Kasumi-1 (cell line): ENCODE results near the gene NSUN6.

Experiments
- DNase-seq, 2 experiments: peaks; one replicate each; lab custom pipeline; 2025; lab: John Stamatoyannopoulos, UW

NSUN6 gene

DNA sequence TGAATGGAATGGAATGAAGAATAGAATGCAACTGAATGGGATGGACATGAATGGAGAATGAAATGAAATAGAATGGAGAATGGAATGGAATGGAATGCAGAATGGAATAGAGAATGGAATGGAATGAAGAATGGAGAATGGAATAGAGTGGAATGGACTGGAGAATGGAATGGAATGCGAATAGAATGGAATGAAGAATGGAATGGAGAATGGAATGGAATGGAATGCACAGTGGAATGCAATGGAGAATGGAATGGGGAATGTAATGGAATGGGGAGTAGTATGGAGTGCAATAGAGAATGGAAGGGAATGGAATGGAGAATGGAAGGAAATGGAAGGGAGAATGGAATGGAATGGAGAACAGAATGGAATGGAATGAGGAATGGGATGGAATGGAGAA lies 93.4 kb downstream of the NSUN6 start:
- no peak for DNase-seq

- no peak for DNase-seq
Observed at GRCh38 chr10:18556522-18557147, 94.8 kb downstream of the NSUN6 start.

- no peak for DNase-seq
Observed at GRCh38 chr10:18554479-18554878, 96.9 kb downstream of the NSUN6 start.

DNA sequence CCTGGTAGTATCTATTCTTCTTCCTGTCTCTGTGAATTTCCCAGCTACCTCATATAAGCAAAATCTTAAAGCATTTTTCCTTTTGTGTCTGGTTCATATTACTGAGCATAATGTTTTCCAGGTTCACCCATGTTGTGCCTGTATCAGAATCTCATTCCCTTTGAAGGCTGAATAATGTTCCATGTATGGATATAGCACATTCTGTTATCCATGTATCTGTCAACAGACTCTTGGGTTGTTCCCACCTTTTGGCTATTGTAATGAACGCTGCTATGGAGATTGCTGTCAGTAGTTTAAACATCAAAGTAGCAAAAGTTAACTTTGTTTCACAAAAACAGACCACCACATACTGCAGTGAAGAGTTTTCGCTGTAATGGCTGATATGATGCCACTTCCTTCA lies 99.9 kb downstream of the NSUN6 start:
- no peak for DNase-seq

DNA sequence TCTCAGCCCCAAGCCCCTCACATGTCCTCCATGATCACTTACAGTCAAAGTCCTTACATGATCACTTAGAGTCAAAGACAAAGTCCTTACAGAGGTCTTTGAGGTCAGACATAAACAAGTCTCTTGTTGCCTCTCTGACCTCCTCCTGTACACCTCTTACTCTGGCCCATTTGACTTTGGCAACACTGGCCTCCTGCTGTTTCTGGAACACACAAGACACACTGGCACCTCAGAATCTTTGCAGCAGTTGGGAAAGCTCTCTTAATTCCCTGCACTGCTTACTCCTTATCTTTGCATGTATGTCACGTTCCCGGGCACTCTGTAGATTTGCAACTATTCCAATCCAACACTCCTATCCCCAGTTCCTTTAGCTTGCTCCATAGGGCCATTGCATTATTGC lies 102.3 kb downstream of the NSUN6 start:
- no peak for DNase-seq

DNA sequence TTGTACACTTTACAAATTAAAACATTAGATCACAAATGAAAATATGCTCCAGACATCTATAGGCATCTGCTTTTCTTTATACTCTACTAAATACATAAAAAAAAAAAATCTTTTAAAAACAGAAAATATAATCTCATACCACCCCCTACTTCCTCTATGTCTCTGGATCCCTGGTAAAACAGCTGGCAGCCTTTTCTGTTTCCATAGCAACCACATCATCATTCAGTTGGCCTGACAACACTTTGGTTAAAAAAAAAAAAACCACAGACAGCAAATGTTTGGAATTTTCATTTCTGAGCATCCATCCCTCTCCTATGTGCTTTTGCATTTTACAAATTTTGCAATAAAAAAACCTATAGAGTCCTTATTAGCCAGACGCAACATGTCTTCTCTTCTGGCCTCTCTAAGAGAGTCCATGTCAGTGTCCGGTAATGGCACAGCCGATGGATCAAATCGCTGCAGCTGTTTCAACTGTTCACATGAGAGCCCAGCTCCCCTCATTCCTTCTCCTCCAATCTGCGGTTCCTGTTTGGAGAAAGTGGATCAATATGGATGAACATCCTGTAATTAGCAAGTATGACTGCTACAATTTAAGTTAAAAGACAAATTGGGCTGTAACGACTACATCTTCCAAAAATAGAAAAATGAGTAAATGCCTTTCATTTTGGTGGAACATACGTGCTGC lies 105.6 kb downstream of the NSUN6 start:
- no peak for DNase-seq

GRCh38 chr10:18542832-18543231 lies 108.6 kb downstream of the NSUN6 start:
- DNase-seq, result no peak

DNA sequence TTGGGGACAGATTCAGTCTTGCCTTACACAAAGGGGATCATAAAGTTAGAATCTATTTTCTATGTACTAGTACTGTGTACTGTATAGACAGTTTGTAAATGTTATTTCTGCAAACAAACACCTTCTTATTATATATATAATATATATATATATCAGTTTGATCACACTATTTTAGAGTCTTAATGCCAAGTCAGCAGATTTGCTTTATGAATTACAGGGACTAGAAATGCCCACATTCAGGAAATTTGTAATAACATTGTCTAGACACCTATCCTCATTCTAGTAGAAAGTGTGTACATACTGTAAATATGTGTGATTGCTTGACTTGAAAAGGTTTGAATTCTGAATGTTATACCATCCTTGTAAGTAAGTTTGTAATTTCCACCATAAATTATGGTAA lies 111.2 kb downstream of the NSUN6 start:
- DNase-seq, result no peak

DNA sequence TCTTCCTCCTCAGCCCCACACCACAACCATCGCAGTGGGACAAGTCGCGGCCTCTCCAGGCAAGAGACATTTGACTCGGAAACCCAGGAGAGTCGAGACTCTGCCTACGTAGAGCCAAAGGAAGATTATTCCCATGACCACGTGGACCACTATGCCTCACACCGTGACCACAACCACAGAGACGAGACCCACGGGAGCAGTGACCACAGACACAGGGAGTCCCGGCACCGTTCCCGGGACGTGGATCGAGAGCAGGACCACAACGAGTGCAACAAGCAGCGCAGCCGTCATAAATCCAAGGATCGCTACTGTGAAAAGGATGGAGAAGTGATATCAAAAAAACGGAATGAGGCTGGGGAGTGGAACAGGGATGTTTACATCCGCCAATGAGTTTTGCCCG lies 112.1 kb downstream of the NSUN6 start:
- DNase-seq, result no peak

DNA sequence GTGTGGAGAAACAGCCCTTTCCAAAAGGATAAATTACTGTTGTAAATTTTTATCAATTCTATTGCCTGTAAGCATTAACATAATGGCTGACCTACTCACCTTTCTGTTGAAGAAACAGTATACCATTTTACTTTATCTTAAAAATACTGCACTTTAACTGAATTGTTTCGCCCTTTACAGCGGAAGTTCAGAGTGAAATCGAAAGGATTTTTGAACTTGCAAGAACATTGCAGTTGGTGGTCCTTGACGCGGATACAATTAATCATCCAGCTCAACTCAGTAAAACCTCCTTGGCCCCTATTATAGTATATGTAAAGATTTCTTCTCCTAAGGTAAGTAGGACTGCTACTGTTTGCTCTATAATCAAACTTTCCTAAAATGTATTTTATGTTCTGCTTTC lies 117.5 kb downstream of the NSUN6 start:
- DNase-seq, result no peak

- no peak for DNase-seq
Observed at GRCh38 chr10:18532881-18533535, 118.4 kb downstream of the NSUN6 start.

DNA sequence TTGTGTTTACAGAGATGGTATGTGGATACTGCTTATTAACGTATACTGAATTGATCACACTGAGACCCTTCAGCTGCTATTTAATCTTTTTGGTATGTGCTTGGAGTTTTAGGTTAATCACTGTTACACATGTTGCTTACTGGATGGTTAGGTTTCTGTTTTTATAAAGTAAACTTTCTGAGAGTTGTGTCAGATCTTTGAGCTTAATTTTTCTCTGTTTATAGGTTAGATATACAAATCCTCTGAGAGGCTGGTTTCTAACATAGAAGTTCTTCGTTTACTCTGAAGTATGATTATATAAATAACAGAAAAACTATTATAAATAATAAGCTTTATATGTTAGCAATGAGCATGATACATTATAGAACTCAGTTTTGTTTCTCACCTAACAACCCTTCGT lies 123.1 kb downstream of the NSUN6 start:
- DNase-seq, result no peak

DNA sequence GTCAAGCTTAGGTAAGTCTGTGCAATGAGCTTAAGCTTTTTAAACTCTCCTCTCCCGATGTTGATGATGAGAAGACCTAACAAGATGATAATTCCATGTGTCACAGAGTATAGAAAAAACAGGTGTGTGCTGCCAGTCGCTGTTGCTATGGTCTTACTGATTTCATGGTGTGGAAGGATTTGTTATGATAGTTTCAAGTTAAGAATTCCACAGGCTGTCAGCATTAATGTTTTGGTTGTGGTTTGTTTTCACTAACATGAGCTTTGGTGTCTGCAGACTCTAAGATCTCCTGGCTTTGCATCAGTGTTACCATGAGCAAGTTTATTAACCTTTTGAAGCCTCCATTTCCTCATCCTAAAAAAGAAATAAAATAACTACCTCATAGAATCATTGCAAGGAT lies 123.7 kb downstream of the NSUN6 start:
- DNase-seq, result no peak

DNA sequence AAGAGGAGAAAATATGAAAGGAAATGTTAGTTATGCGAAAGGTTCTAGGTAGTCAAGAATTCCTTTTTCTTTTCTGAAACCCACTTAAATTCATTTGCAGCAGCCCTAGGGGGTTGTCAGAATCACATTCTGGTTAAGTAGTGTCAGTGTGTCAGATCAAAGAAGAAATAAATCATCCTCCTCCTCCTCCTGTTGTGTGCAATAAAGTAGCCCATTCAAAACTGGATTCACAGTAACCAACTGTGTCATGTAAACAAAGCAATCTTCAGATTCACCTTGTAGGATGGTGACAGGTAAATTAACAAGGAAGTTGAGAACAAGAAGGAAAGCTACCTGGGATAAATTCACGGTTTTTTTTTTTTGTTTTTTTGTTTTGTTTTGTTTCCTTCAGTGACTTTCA lies 127.5 kb downstream of the NSUN6 start:
- no peak for DNase-seq

DNA sequence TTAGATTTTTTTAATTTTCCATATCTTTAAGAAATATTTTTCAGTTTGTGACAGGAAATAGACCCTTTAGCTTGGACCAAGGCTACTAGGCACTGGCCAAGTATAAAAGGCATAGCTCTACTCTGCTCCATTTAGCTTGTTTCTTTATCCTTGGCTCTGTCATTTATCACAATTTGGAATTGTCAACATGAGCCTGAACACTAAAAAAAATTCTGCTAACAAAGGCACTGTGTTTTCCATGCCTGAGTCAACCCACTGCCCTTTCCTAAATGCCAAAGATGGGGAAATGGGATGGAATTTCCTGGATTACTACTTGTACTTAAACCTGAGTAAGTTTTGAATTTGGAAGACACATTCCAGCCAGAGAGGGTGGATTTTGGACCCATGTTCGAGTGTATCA lies 128.4 kb downstream of the NSUN6 start:
- DNase-seq, result no peak

DNA sequence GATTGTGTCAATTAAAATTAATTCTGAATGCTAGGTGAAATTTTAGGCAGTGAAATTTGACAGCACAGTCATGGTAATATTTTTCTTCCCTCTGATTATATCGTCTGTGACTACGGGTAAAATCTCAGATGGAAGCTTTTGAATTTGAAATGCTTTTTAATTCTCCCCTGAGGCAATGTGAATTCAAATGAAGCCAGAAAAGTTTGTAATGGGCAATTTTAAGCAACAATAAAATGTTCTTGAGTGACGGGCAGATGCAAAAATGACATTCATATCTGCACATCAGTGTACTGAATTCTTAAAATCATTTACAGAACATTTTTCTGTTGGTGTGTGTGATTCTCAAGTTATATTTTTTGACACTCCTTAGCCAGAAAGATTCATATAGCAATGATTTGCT lies 134.5 kb downstream of the NSUN6 start:
- DNase-seq, result no peak

DNA sequence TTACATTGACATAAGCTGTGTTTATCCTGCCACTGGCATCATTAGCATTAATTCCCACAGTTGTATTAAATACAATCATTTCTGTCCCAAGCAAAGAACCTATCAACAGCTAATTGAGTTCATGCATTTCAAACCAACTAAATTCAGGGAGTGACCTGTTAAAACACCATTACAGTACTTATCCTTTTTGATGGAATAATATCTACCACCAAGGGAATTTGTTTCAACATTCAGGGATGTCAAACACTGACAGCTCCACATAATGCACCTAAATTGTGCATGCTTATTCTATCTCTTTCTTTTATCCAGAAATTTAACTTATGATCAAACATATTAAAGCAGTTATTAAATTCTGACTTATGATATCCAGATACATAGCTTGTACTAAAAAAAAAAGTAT lies 136.8 kb downstream of the NSUN6 start:
- DNase-seq, result no peak

DNA sequence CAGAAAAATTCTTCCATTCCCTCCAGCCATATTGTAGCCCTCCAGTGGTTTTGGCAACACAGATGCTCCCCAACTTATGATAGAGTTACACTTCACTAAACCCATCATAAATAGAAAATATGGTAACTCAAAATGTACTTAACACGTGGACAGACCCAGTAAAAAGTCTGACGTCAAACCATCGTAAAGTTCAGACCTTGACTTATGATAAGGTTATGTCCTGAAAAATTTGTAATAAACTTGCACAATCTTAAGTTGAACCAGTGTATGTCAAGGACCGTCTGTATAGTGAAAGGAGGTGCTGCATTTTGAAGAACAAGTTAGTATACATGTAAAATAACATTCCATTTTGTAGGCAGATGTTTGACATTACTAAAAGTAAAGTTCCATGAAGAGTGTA lies 142.8 kb downstream of the NSUN6 start:
- DNase-seq, result no peak

DNA sequence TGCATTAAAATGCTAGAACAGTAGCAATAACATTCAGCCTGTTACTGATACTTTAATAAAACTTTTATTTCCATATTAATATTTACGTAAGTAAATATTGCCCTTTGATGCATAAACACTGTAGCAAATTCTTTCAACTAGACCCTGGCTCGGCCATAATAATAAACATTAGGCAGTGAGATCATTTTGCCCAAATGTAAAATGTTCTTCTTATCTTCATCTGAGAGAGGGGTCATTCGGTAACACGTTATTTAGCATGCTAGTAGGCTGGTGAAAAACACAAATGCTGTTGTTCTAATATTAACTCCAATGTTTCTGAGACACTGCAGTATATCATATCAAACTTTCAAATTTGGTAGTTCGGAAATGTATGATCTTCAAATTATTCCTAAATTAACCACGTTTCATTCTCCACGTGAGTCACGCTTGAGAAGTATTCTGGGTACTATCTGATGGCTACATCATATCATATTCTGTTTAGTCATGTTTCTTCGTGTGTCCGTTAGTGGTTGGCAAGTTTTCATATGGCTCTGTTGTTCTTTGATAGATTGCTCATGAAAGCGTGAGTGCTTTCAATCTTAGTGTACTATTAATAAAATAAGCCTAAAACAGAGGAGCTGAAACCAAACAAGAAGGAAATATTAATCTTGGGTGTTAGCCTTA lies 145.8 kb downstream of the NSUN6 start:
- no peak for DNase-seq

- no peak for DNase-seq
Observed at GRCh38 chr10:18504161-18504560, 147.2 kb downstream of the NSUN6 start.

- no peak for DNase-seq
Observed at GRCh38 chr10:18501629-18502028, 149.8 kb downstream of the NSUN6 start.

- no peak for DNase-seq
Observed at GRCh38 chr10:18501198-18501597, 150.2 kb downstream of the NSUN6 start.

DNA sequence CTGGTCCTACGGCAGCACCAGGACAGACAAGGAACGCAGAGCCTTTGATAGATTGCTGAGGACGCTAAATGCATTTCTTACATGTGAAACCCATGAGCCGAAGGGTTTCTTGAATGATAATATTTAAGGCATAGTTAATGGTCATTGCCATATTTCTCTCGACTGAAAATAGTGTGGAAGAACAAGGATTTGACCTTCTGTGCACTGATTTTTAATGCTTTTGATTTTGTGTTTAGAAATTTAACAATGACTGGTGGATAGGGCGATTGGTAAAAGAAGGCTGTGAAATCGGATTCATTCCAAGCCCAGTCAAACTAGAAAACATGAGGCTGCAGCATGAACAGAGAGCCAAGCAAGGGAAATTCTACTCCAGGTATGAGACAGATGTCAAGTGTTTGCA lies 150.8 kb downstream of the NSUN6 start:
- DNase-seq, result no peak
